Loucy (cell line): Measurements from ENCODE around the gene TAF10.

Source experiments
- CTCF ChIP-seq: fragments of 200-600 bp; sonication (generic); conservative IDR thresholded peaks from 2 replicates; pipeline ENCODE4 v1.5.1; 2014; ENCODE audit warnings: mild to moderate bottlenecking, antibody characterized with exemption, low read length
- EZH2phosphoT487 ChIP-seq: fragments of 200-600 bp; IDR thresholded peaks from 2 replicates; pipeline ENCODE4 v1.6.1; 2018; ENCODE audit warnings: antibody characterized with exemption, mild to moderate bottlenecking, moderate library complexity, borderline replicate concordance

GRCh38 chr11:6660712-6661111 lies 48.7 kb upstream of the TAF10 start:
- TF ChIP-seq CTCF (no peak), EZH2phosphoT487 (no peak)
